GM12878 (cell line): ENCODE results near the gene CNTNAP2. TPM values are rescaled to one million over a fixed set of nuclear protein-coding genes. Genes with fewer than 3 reads are reported as not detected.

Experiments
- ATAC-seq: fragments of 200-7000 bp; cut with Tn5 transposase; 3 replicates; pipeline ENCODE4 v1.9.1; 2020; ENCODE audit warnings: mild to moderate bottlenecking, moderate library complexity
- BruUV-seq: library from RNA; stranded (reverse); fragments of 400-500 nt; replicated peaks from 2 replicates; lab custom pipeline; 2021; lab: Mats Ljungman, UMichigan
- CTCF ChIA-PET: fragments of 300-600 bp; sonication (Branson Sonifier 250); formaldehyde crosslinking; extraction: SDS; loops from one replicate; lab custom pipeline; 2021; ENCODE audit warnings: inconsistent platforms; lab: Yijun Ruan, JAX
- POLR2A ChIA-PET: fragments of 350-600 bp; formaldehyde crosslinking; extraction: SDS; loops from one replicate; lab custom pipeline; 2021; ENCODE audit warnings: inconsistent platforms; lab: Charles Lee
- RAD21 ChIA-PET: fragments of 300-600 bp; sonication (Branson Sonifier 250); formaldehyde crosslinking; loops from one replicate; lab custom pipeline; 2023; ENCODE audit warnings: antibody characterized with exemption; ENCODE audit not compliant: unreplicated experiment; lab: Charles Lee
- SMC1A ChIA-PET: fragments of 300-600 bp; sonication (Branson Sonifier 250); formaldehyde crosslinking; loops from one replicate; lab custom pipeline; 2023; ENCODE audit not compliant: unreplicated experiment, uncharacterized antibody; lab: Charles Lee
- DNase-seq: peaks from one replicate; pipeline ENCODE4 v3.0.0-alpha.2; 2011; ENCODE audit warnings: low read depth, low spot score
- FAIRE-seq: peaks from 3 replicates; lab custom pipeline; 2011; peaks lifted over from hg19 to GRCh38; lab: Jason Lieb, UNC
- H2AFZ ChIP-seq: 2 replicates; pipeline ENCODE4 v1.6.0; 2011; ENCODE audit warnings: low read depth, low read length, control low read depth; ENCODE audit not compliant: control insufficient read depth
- H3K27ac ChIP-seq: 2 replicates; pipeline ENCODE4 v1.5.1; 2011; ENCODE audit warnings: control low read depth; ENCODE audit not compliant: control insufficient read depth, insufficient read depth
- H3K27me3 ChIP-seq, 2 experiments: replicated peaks in 1 of 2; 2 replicates each; pipeline versions ENCODE4 v1.6.0 to v1.6.1; 2011; ENCODE audit warnings: low read length in 1 of 2; ENCODE audit not compliant: control insufficient read depth in 2 of 2, insufficient read depth in 2 of 2
- H3K36me3 ChIP-seq, 2 experiments: 2 replicates each; pipeline ENCODE4 v1.5.1; 2011; ENCODE audit warnings: low read length in 1 of 2; ENCODE audit not compliant: control insufficient read depth in 2 of 2, insufficient read depth in 2 of 2
- H3K4me1 ChIP-seq: 2 replicates; pipeline ENCODE4 v1.6.1; 2011; ENCODE audit warnings: mild to moderate bottlenecking, low read length, moderate library complexity, mixed read lengths; ENCODE audit not compliant: control insufficient read depth, insufficient read depth
- H3K4me2 ChIP-seq: 2 replicates; pipeline ENCODE4 v1.6.0; 2011; ENCODE audit warnings: control low read depth; ENCODE audit not compliant: control insufficient read depth, insufficient read depth
- H3K4me3 ChIP-seq: fragments of 200-600 bp; sonication (generic); 2 replicates; pipeline ENCODE4 v1.5.1; 2016
- H3K79me2 ChIP-seq: 2 replicates; pipeline ENCODE4 v1.6.0; 2011; ENCODE audit warnings: low read length; ENCODE audit not compliant: control insufficient read depth, insufficient read depth
- H3K9ac ChIP-seq: 2 replicates; pipeline ENCODE4 v1.8.0; 2011; ENCODE audit warnings: low read length, control low read depth, mixed read lengths; ENCODE audit not compliant: control insufficient read depth, insufficient read depth
- H3K9me3 ChIP-seq: replicated peaks from 3 replicates; pipeline ENCODE4 v1.5.1; 2011; ENCODE audit warnings: mild to moderate bottlenecking, low read length; ENCODE audit not compliant: control insufficient read depth, insufficient read depth
- H4K20me1 ChIP-seq: 2 replicates; pipeline ENCODE4 v1.6.0; 2011; ENCODE audit not compliant: control insufficient read depth, insufficient read depth
- ATF7 ChIP-seq: fragments of 450-650 bp; IDR thresholded peaks from 2 replicates; pipeline ENCODE4 v1.6.1; 2016; ENCODE audit warnings: low read depth, mild to moderate bottlenecking
- CUX1 ChIP-seq: IDR thresholded peaks from 2 replicates; pipeline ENCODE4 v1.6.1; 2012; ENCODE audit warnings: improper control_type of control experiment, low read depth, low read length; ENCODE audit not compliant: insufficient replicate concordance
- EGR1 ChIP-seq, 2 experiments: IDR thresholded peaks; 1 replicate in 1 of 2; 2 replicates in 1 of 2; pipeline ENCODE4 v1.6.1; 2011 to 2012; ENCODE audit warnings: low read depth in 2 of 2, low read length in 2 of 2, borderline replicate concordance in 1 of 2, mild to moderate bottlenecking in 1 of 2, moderate library complexity in 1 of 2
- FOXM1 ChIP-seq: IDR thresholded peaks from 2 replicates; pipeline ENCODE4 v1.6.1; 2012; ENCODE audit warnings: low read depth, mild to moderate bottlenecking, inconsistent platforms, low read length, moderate library complexity
- MYB ChIP-seq: fragments of 150-350 bp; IDR thresholded peaks from 2 replicates; pipeline ENCODE4 v1.6.1; 2014; ENCODE audit warnings: mild to moderate bottlenecking, low read depth, low read length, borderline replicate concordance
- SP1 ChIP-seq: IDR thresholded peaks from one replicate; pipeline ENCODE4 v1.6.1; 2011; ENCODE audit warnings: low read depth, low read length
- WGBS: methylation state at CpG from one replicate; pipeline ENCODE4 v1.1.6; 2016; ENCODE audit warnings: low lambda C conversion rate; ENCODE audit not compliant: insufficient replicate concordance, insufficient coverage; ENCODE audit errors: missing lambda C conversion rate; 5-methylcytosine and 5-hydroxymethylcytosine counted together
- in situ Hi-C: fragments of 300-500 bp; cut with MboI; formaldehyde crosslinking; loops from 9 replicates; pipeline ENCODE4 v1.14.3; 2018; ENCODE audit warnings: mixed read lengths
- intact Hi-C: fragments of 100-400 bp; cut with micrococcal nuclease; formaldehyde crosslinking; loops from one replicate; pipeline ENCODE4 v1.14.2; 2022; ENCODE audit not compliant: unreplicated experiment
- polyA plus RNA-seq, 11 experiments: library from polyadenylated mRNA; depleted of rRNA in 4 of 11; unstranded in 6 of 11; stranded (reverse) in 5 of 11; fragments of >200 nt; fragmentation: Nextera tagmentation in 4 of 11; fragmentation: Illumina TruSeq in 1 of 11; extraction: Ambion mirVana in 4 of 11; extraction: Trizol in 1 of 11; gene quantifications; 1 replicate in 1 of 11; 2 replicates in 10 of 11; pipeline versions ENCODE4 v1.2.1 to v1.2.3, GENCODE V29; 2011 to 2016; ENCODE audit warnings: inconsistent platforms in 2 of 11, missing spikeins in 2 of 11, low read depth in 1 of 11
- total RNA-seq, 4 experiments: library from RNA; depleted of rRNA in 3 of 4; stranded (reverse); fragments of >200 nt in 3 of 4; fragmentation: Illumina TruSeq in 1 of 4; extraction: Trizol in 1 of 4; gene quantifications; 2 replicates each; pipeline versions ENCODE4 v1.2.1 to v1.2.3, GENCODE V29; 2013 to 2021
- TF ChIP-seq, protein P1 (sequence below): fragments of 450-650 bp; IDR thresholded peaks from 2 replicates; pipeline ENCODE4 v1.6.1; 2017; ENCODE audit warnings: low read depth, mild to moderate bottlenecking, moderate library complexity

Gene CNTNAP2
- total and polyA plus RNA-seq, 10 of the 15 experiments (the other 5 are each of a cell fraction or from before 2014, with no cell fraction given): 0.03 to 0.08 (median 0.03) TPM; not detected in 7

DNA sequence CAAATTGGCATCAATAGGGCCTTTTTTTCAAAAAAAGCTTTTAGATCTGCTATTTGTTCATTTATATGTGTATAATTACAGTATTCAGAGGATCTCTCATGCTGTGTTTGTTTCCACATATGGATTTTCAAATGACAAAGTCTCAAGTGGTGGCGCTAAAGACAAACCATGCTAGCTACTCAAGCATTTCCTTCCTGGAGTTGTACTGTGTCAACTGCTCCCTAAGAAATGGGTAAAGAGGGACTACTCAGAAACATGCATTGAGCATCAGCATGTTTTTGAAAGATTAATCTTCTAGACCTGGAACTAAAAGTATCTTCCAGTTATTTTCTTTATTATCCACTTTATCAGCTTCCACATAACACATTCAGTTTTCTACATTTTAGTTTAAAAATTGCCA is 12.7 kb downstream of the CNTNAP2 start:
- ATAC-seq: no peak
- intact Hi-C loops: no loop called here

More for the DNA sequence above, 12.7 kb downstream of the CNTNAP2 start:
- no peak overlapping the region for H3K27ac ChIP-seq
- RAD21 ChIA-PET: no interaction called here
- 83% methylated on average over 1 of the region's 1 CpG for WGBS
- no peaks in the 10 kb centered on the region for H3K4me1 ChIP-seq
- H4K20me1 ChIP-seq: no peaks in the 10 kb centered on the region
- no peak overlapping the region for H3K9ac ChIP-seq
- H3K36me3 ChIP-seq: no peaks in the 10 kb centered on the region
- in situ Hi-C loops: no loop called here
- DNase-seq: no peak
- TF ChIP-seq CUX1 (no peak), EGR1 (IDR thresholded peaks at IDR 0.05; ENCODE audit: borderline replicate concordance in 1 of 2, low read depth in 2 of 2, low read length in 2 of 2) (no peak), ATF7 (no peak), MYB (no peak), SP1 (no peak), FOXM1 (no peak)
- TF ChIP-seq, protein P1, sequence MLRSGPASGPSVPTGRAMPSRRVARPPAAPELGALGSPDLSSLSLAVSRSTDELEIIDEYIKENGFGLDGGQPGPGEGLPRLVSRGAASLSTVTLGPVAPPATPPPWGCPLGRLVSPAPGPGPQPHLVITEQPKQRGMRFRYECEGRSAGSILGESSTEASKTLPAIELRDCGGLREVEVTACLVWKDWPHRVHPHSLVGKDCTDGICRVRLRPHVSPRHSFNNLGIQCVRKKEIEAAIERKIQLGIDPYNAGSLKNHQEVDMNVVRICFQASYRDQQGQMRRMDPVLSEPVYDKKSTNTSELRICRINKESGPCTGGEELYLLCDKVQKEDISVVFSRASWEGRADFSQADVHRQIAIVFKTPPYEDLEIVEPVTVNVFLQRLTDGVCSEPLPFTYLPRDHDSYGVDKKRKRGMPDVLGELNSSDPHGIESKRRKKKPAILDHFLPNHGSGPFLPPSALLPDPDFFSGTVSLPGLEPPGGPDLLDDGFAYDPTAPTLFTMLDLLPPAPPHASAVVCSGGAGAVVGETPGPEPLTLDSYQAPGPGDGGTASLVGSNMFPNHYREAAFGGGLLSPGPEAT: no peak
- TF ChIP-seq, all 136 proteins: peak for 0
- no peaks in the 10 kb centered on the region for H3K27me3 ChIP-seq
- no peak for FAIRE-seq
- no peak overlapping the region for H3K4me2 ChIP-seq
- H3K79me2 ChIP-seq: no peaks in the 10 kb centered on the region
- SMC1A ChIA-PET: no interaction called here
- POLR2A ChIA-PET: no interaction called here
- no peak overlapping the region for H3K4me3 ChIP-seq
- no TSS peak for BruUV-seq
- no peak overlapping the region for H2AFZ ChIP-seq
- CTCF ChIA-PET: no interaction called here
- no peaks in the 10 kb centered on the region for H3K9me3 ChIP-seq
